Measurements from ENCODE around the gene SOX30. TPM values are rescaled to one million over a fixed set of nuclear protein-coding genes. Genes with fewer than 3 reads are reported as not detected.

SOX30 gene
- total and polyA plus RNA-seq, 2 of the 13 experiments (the other 11 are each of a cell fraction or from before 2014, with no cell fraction given) = 0.05 TPM; not detected in 1

DNA sequence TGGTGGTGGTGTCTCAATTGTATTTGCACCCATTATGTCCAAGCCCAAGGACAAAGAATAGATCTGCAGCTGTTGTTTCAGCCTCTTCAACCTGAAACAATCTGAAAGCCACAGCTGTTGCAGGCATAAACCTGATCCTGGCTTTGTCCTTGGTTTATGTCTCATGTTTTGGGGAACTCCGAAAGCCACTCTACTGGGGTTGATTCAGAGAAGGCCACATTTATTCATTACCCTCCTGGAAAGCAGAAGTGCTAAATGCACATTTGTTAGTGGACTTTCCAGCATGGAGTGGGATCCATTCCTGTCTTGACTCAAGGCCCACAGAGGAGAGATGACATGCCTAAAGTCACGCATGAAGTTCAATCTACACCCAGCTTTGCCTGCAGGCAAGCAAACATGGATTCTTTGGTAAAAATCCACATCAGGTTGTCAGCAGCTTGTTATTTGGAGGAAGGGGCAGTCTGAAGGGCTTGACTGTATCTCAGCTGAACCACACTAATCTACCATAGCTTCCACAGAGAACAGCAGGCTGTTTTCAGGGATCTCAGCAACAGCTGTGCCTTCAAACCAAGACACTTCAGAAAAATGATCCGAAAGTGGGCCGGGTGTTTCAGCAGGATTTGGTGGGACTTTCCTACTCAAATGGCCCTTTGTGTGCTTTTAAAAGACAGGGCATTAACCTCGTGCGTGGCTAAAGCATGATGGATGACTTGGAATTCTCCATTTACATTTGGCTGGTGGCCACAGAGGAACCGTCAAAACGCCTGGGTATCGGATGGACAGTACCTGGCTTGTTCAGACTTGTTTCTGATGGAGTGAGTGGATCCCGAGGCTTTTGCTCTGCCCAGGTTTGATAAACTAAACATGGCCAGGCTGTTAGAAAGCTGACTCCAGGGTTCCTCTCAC lies 40.4 kb downstream of the SOX30 start:
- FAIRE-seq = no peak
- Histone ChIP-seq H3K9me3 (ENCODE audit: low read length) (no peaks in the 10 kb centered on the region), H2AFZ (ENCODE audit: low read length) (no peak overlapping the region), H3K79me2 (ENCODE audit: insufficient read depth, low read length) (no peaks in the 10 kb centered on the region), H3K4me1 (ENCODE audit: insufficient read depth, low read length) (no peaks in the 10 kb centered on the region), H3K9ac (ENCODE audit: insufficient read depth, low read depth, low read length) (no peak overlapping the region), H3K36me3 (replicated peaks in 1 of 2; ENCODE audit: control insufficient read depth in 1 of 2, insufficient read depth in 2 of 2, low read length in 2 of 2) (no peaks in the 10 kb centered on the region), H4K20me1 (ENCODE audit: insufficient read depth, low read length) (no peaks in the 10 kb centered on the region), H3K4me2 (ENCODE audit: low read depth, low read length) (no peak overlapping the region), H3K27me3 (ENCODE audit: control insufficient read depth in 1 of 2, insufficient read depth in 2 of 2, low read length in 2 of 2) (peaks cover 0 to 3% of the 10 kb centered on the region in 2 experiments; a peak in 1 of 5 replicates), H3K27ac (ENCODE audit: extremely low read length, insufficient read depth, low read length) (no peak overlapping the region), H3K4me3 (replicated peaks in 1 of 3; ENCODE audit: insufficient read depth in 1 of 3, low read depth in 2 of 3, low read length in 3 of 3) (no peak overlapping the region)
- ChIA-PET CTCF (ENCODE audit: low intra/inter-chr PET ratio, low total read pairs) (no interaction called here), POLR2A (no interaction called here)
- no TSS peak for BruUV-seq (replicated peaks)
- in situ Hi-C loops (cut with HindIII; ENCODE audit: extremely low pct_ligation_motif_present, low pct_unique_long_range_greater_than_20kb) (no loop called here), intact Hi-C loops (cut with micrococcal nuclease; ENCODE audit: unreplicated experiment) (no loop called here)
- DNase-seq (ENCODE audit: low spot score) = no peak
- 30% methylated on average over 9 of the region's 10 CpGs for WGBS (ENCODE audit: low lambda C conversion rate)
- ATAC-seq = no peak
- TF ChIP-seq ZNF510 (CRISPR knock-in tag; IDR thresholded peaks at IDR 0.05; ENCODE audit: low read depth) (no peak), RFX3 (CRISPR knock-in tag; IDR thresholded peaks at IDR 0.05) (no peak), KDM2A (CRISPR knock-in tag; IDR thresholded peaks at IDR 0.05; ENCODE audit: borderline replicate concordance, low read depth) (no peak), HOXA7 (CRISPR knock-in tag; IDR thresholded peaks at IDR 0.05) (no peak), GATAD2A (CRISPR knock-in tag; IDR thresholded peaks at IDR 0.05) (no peak), TARDBP (CRISPR knock-in tag; IDR thresholded peaks at IDR 0.05) (no peak), LCORL (IDR thresholded peaks at IDR 0.05) (no peak), LCORL (CRISPR knock-in tag; IDR thresholded peaks at IDR 0.05) (no peak), ZSCAN30 (CRISPR knock-in tag; IDR thresholded peaks at IDR 0.05) (no peak), ZFP62 (CRISPR knock-in tag; IDR thresholded peaks at IDR 0.05) (no peak), ZBTB21 (CRISPR knock-in tag; IDR thresholded peaks at IDR 0.05) (no peak), HNRNPH1 (optimal IDR thresholded peaks at IDR 0.05; ENCODE audit: low read depth, low read length) (no peak), ZNF570 (CRISPR knock-in tag; IDR thresholded peaks at IDR 0.05; ENCODE audit: borderline replicate concordance) (no peak), ZSCAN9 (CRISPR knock-in tag; IDR thresholded peaks at IDR 0.05; ENCODE audit: borderline replicate concordance) (no peak), ELF1 (CRISPR knock-in tag; IDR thresholded peaks at IDR 0.05) (no peak), ZNF460 (CRISPR knock-in tag; IDR thresholded peaks at IDR 0.05; ENCODE audit: borderline replicate concordance) (no peak)
- TF ChIP-seq, protein P1, sequence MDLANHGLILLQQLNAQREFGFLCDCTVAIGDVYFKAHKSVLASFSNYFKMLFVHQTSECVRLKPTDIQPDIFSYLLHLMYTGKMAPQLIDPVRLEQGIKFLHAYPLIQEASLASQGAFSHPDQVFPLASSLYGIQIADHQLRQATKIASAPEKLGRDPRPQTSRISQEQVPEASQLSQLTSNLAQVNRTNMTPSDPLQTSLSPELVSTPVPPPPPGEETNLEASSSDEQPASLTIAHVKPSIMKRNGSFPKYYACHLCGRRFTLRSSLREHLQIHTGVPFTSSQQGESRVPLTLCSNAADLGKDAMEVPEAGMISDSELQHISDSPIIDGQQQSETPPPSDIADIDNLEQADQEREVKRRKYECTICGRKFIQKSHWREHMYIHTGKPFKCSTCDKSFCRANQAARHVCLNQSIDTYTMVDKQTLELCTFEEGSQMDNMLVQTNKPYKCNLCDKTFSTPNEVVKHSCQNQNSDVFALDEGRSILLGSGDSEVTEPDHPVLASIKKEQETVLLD (CRISPR knock-in tag; IDR thresholded peaks at IDR 0.05; ENCODE audit: low read depth) = no peak
- TF ChIP-seq, protein P2, sequence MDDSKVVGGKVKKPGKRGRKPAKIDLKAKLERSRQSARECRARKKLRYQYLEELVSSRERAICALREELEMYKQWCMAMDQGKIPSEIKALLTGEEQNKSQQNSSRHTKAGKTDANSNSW (CRISPR knock-in tag; IDR thresholded peaks at IDR 0.05; ENCODE audit: borderline replicate concordance) = no peak
- TF ChIP-seq, protein P3, sequence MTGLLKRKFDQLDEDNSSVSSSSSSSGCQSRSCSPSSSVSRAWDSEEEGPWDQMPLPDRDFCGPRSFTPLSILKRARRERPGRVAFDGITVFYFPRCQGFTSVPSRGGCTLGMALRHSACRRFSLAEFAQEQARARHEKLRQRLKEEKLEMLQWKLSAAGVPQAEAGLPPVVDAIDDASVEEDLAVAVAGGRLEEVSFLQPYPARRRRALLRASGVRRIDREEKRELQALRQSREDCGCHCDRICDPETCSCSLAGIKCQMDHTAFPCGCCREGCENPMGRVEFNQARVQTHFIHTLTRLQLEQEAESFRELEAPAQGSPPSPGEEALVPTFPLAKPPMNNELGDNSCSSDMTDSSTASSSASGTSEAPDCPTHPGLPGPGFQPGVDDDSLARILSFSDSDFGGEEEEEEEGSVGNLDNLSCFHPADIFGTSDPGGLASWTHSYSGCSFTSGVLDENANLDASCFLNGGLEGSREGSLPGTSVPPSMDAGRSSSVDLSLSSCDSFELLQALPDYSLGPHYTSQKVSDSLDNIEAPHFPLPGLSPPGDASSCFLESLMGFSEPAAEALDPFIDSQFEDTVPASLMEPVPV (CRISPR knock-in tag; IDR thresholded peaks at IDR 0.05) = no peak

All from HepG2 (cell line).